ENCODE results near the gene TREM1. TPM values are rescaled to one million over a fixed set of nuclear protein-coding genes. Genes with fewer than 3 reads are reported as not detected.

Gene TREM1
- total RNA-seq, 6 experiments from 2014 or later, result 0.51 to 3.3 (median 0.88) TPM; not detected in 1

DNA sequence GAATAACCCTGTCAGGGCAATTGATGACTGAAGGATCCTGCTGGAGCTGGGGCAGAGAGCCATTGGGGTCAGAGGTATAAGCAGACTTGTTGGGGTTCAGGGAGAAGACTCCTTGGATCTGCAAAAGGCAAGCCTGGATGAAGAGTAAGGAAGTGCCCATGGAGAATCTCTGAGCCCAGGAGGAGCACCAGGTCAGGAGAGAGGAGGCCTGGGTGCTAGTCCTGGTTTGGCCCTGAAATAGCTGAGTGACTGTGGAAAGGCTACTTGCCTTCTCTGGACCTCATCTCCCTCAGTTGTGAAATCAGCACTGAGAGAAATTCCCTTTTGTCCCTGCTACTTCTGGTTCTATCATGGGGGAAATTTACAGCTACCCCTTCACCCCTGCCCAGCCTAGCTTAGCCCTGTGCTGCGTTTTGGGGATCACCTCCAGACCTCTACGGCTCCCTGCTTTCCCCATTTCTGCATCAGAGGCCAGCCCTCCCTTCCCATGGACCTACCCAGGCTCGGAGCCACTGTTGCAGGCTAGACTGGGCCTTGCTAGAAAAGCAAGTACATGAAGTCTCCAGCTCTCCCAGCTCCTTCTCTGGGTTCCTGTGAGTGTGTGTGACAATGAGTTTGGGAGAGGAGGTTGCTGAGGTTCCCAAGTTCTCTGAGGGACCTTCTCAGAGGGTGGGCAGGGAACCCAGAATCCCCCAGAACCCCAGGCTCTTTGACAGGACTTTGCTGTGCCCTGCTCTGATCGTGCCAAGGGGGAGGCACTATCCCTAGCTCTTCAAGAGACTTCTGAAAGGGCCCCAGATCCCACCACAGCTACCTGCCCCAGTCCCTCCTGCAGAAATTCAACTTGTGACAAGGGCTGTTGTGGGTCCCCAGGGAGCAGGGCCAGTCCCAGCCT is 46.6 kb upstream of the TREM1 start:
- no peak for DNase-seq
- no peaks in the 10 kb centered on the region for H3K9me3 ChIP-seq
- H3K36me3 ChIP-seq, result no peaks in the 10 kb centered on the region
- no peak for TF ChIP-seq POLR2A (IDR thresholded peaks at IDR 0.05)
- intact Hi-C loops (cut with DNase I), result no loop called here
- H3K27me3 ChIP-seq, result peaks cover 0 to 2% of the 10 kb centered on the region in 2 donors
- H3K4me1 ChIP-seq, result no peaks in the 10 kb centered on the region
- H3K4me3 ChIP-seq, result no peak overlapping the region
- H3K27ac ChIP-seq, result no peak overlapping the region
- WGBS (ENCODE audit: insufficient coverage, low coverage, low lambda C conversion rate, missing lambda C conversion rate), result 32% methylated on average over 2 of the region's 4 CpGs
- no peak for ATAC-seq

DNA sequence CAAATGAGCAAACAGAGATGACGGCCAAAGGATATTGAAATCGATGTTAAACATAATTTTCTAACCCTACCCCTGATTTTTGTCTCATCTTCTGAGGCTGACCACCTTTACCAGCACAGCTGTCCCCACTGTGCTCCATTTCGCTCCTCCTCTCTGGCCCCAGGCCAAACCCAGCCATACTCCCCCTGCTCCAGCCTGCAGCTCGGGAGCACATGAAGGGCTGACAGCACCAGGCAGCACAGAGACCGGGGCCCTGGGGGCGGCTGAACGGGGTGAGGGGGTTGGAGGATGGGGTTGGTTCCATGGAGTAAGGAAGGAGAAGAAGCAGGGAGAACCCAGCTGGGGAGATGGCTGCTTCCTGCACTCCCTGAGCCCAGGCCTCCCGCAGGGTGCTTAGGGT is 45.8 kb upstream of the TREM1 start:
- Histone ChIP-seq H3K9me3 (no peaks in the 10 kb centered on the region), H3K27me3 (peaks cover 0 to 3% of the 10 kb centered on the region in 2 donors), H3K4me3 (no peak overlapping the region), H3K4me1 (no peaks in the 10 kb centered on the region), H3K27ac (no peak overlapping the region), H3K36me3 (no peaks in the 10 kb centered on the region)
- TF ChIP-seq, protein P1, sequence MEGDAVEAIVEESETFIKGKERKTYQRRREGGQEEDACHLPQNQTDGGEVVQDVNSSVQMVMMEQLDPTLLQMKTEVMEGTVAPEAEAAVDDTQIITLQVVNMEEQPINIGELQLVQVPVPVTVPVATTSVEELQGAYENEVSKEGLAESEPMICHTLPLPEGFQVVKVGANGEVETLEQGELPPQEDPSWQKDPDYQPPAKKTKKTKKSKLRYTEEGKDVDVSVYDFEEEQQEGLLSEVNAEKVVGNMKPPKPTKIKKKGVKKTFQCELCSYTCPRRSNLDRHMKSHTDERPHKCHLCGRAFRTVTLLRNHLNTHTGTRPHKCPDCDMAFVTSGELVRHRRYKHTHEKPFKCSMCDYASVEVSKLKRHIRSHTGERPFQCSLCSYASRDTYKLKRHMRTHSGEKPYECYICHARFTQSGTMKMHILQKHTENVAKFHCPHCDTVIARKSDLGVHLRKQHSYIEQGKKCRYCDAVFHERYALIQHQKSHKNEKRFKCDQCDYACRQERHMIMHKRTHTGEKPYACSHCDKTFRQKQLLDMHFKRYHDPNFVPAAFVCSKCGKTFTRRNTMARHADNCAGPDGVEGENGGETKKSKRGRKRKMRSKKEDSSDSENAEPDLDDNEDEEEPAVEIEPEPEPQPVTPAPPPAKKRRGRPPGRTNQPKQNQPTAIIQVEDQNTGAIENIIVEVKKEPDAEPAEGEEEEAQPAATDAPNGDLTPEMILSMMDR (IDR thresholded peaks at IDR 0.05), result no peak
- TF ChIP-seq POLR2A (IDR thresholded peaks at IDR 0.05), result no peak
- intact Hi-C loops (cut with DNase I), result no loop called here
- no peak for DNase-seq
- ATAC-seq, result no peak
- 53% methylated on average over 6 of the region's 8 CpGs for WGBS (ENCODE audit: insufficient coverage, low coverage, low lambda C conversion rate, missing lambda C conversion rate)

DNA sequence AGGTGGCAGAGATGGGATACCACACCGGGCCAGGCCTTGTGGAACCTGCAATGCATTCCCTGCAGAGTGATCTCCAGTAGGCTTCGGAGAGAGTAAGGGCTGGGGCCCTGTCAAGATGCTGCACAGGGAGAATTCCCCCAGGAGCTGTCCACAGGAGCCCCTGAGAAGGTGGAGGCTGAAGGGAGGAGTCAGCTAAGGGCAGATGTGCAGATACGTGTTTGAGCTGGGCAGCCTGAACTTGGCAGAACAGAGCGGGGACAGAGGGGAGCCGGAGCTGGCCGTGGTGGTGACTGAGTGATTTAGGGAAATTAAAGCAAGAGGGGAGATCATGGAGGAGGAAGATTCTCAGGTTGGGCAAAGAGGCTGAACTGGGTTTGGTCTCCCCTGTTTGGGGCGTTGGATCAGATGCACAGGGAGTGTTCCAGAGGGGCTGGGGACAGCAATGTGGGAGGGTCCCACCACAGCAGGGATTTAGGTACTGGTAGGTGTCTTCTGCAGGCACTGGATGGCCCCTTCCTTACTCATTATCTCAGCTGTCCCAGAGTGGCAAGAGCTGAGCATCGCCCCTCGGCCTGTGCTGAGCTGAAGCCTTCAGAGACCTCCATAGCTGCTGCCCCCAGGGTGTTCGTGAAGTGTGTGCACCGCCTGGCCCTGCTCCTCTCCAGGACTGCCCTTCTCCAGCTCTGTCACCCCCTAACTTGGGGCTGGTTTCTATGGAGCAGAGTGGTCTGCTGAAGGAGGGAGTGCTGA is 45.1 kb upstream of the TREM1 start:
- Histone ChIP-seq H3K36me3 (no peaks in the 10 kb centered on the region), H3K4me3 (no peak overlapping the region), H3K4me1 (no peaks in the 10 kb centered on the region), H3K9me3 (no peaks in the 10 kb centered on the region), H3K27me3 (peaks cover 0 to 3% of the 10 kb centered on the region in 2 donors), H3K27ac (no peak overlapping the region)
- intact Hi-C loops (cut with DNase I), result no loop called here
- no peak for ATAC-seq
- no peak for TF ChIP-seq POLR2A (IDR thresholded peaks at IDR 0.05)
- TF ChIP-seq, protein P1 (IDR thresholded peaks at IDR 0.05), result no peak
- 69% methylated on average over 6 of the region's 11 CpGs for WGBS (ENCODE audit: insufficient coverage, low coverage, low lambda C conversion rate, missing lambda C conversion rate)
- DNase-seq, result no peak

DNA sequence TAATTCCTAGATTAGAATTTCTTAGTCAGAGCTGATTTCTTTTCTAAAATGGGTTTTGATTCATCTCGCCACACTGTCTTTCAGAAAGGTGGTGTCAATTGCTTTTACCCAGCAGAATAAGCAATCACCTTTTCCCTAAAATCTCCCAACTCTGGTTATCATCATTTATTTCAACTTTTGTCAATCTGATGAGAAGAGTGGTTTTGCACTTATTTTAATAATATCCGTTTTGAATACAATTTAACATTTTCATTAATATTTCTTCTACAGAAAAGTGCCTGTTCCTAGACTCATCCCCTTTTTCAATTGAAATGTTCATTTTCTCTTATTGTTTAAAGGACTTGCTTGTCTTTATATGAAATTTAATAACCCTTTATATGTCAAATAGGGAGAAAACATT is 40.7 kb upstream of the TREM1 start:
- H3K27ac ChIP-seq, result no peak overlapping the region
- intact Hi-C loops (cut with DNase I), result no loop called here
- TF ChIP-seq, protein P1 (IDR thresholded peaks at IDR 0.05), result no peak
- no peak for TF ChIP-seq POLR2A (IDR thresholded peaks at IDR 0.05)
- WGBS (ENCODE audit: insufficient coverage, low coverage, low lambda C conversion rate, missing lambda C conversion rate), result 46% methylated on average over 2 of the region's 2 CpGs
- no peaks in the 10 kb centered on the region for H3K4me1 ChIP-seq
- H3K36me3 ChIP-seq, result no peaks in the 10 kb centered on the region
- no peak for ATAC-seq
- H3K27me3 ChIP-seq, result peaks cover 0 to 17% of the 10 kb centered on the region in 2 donors
- H3K9me3 ChIP-seq, result no peaks in the 10 kb centered on the region
- no peak for DNase-seq
- H3K4me3 ChIP-seq, result no peak overlapping the region

DNA sequence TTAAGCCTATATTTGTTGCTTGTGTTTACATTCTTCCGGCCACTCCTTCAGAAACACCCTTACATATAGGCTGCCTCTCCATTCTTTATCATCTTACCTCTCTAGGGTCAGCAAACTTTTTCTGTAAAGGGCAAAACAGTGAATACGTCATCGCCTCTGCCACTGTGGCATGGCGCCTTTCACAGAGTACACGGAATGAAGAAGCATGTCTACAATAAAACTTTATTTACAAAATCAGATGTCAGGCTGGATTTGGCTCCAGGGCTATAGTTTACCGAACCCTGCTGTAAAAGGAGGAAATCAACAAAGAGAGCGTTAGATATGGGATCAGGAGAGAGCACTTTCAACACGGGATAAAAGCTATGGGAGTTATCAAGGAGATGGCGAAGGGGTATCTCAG is 39.6 kb upstream of the TREM1 start:
- Histone ChIP-seq H3K36me3 (no peaks in the 10 kb centered on the region), H3K27ac (no peak overlapping the region), H3K4me3 (no peak overlapping the region), H3K9me3 (no peaks in the 10 kb centered on the region), H3K4me1 (no peaks in the 10 kb centered on the region), H3K27me3 (peaks cover 0 to 17% of the 10 kb centered on the region in 2 donors)
- no peak for ATAC-seq
- intact Hi-C loops (cut with DNase I), result no loop called here
- no peak for DNase-seq
- no peak for TF ChIP-seq POLR2A (IDR thresholded peaks at IDR 0.05)
- TF ChIP-seq, protein P1 (IDR thresholded peaks at IDR 0.05), result no peak
- WGBS (ENCODE audit: insufficient coverage, low coverage, low lambda C conversion rate, missing lambda C conversion rate), result 47% methylated on average over 9 of the region's 9 CpGs
